Measurements from ENCODE around the gene JMJD4.

JMJD4 gene

DNA sequence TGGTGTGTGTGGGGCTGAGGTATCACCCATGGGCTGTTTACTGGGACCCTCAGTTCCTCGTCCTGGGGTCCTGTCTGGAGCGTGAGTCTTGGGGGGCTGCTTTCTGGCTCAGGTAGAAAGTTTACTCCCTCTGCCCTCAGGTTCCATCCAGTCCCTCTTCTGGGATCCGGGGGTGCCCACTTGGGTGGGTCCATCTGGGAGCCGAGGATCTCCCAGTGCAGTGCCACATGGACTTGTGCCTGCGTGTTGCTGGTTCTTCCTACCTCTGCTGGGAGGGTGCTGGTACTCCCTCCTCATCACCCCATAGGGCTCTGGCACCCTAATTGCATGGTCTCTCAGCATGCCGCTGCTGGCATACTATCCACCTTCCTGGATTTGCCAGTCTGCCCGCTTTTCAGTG, 14.1 kb upstream of the JMJD4 start:
- no peak for DNase-seq

DNA sequence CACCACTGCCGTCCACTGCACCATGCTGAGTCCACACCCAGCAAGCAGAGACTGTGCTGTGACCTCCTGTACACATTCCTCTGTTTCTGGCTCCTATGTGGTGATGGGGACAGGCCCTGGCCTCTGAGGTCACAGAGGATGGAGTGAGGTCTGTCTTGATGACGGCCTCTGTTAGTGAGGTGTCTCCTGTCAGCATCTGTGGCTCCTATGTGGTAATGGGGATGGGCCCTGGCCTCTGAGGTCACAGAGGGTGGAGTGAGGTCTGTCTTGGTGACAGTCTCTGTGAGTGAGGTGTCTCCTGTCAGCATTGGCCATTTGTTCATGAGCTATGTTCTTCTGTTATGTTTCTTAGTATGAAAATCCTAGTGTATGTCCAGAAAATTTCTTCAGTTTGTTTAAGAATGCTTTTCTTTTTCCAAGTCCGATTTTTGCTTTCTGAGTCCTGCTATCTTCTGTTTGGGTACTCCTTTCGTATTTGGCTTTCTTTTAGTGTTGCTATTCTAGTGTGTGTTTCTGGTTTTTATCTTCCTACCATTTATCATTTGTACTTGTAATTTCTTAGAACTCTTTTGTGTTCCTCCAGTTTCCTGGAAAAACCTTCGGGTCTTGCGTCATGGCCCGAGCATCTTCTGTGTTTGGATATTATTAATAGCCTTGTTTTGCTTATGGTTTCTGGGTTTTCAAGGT, 13.5 kb upstream of the JMJD4 start:
- no peak for DNase-seq

DNA sequence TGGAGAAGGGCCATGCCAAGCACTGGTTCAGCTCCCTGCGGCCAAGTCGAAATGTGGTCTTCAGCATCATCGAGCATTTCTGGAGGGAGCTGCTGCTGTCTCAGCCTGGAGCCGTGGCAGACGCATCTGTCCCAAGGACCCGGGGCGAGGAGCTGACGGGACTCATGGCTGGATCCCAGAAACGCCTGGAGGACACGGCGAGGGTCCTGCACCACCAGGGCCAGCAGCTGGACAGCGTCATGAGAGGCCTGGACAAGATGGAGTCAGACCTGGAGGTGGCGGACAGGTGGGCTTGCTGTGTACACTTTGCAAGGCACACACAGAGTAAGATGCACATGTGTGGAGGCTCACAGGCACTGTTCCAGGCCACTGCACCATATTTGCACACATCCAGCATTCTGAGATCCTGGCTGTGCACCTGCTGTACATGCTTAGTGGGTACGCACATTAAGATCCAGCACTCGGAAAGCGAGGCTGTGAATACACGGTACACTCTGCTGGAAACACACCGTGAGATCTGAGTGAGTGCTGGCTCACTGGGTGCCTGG, 12.9 kb upstream of the JMJD4 start:
- no peak for DNase-seq

DNA sequence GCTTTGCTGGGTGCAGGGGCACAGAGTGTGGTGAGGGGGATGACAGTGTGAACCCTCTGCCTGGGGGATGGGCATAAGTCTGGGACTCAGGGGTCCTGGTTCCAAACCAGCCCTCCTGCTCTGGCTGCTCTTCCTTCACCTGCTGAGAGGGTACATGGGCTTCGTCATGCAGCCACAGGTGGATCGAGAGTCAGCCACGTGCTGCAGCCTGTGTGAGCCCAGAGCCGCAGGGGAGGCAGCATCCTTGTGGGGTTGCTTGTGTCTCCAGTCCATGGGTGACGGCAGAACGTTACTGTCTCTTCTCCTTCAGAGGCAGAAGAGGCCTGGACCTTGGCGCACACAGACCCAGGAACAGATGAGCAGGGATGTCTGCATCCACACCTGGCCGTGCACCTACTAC, 12.3 kb upstream of the JMJD4 start:
- no peak for DNase-seq

DNA sequence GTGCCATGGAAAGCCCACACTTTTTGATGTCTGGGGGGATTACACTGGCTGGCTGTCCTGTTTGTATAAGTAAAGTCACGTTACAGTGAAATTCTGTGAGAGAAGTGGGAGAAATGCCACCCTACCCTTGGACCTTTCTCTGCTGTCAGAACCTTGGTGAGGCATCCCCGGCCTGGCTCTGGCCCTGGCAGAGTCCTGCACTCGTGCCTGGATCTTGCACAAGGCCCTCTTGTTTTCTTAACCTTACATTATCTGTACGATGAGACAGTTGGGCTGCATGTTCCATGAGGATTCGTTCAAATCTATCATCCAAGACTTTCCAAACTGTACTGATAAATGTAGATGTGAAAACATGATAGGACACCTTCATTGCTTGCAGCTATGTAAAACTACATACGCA, 11.6 kb upstream of the JMJD4 start:
- no peak for DNase-seq

DNA sequence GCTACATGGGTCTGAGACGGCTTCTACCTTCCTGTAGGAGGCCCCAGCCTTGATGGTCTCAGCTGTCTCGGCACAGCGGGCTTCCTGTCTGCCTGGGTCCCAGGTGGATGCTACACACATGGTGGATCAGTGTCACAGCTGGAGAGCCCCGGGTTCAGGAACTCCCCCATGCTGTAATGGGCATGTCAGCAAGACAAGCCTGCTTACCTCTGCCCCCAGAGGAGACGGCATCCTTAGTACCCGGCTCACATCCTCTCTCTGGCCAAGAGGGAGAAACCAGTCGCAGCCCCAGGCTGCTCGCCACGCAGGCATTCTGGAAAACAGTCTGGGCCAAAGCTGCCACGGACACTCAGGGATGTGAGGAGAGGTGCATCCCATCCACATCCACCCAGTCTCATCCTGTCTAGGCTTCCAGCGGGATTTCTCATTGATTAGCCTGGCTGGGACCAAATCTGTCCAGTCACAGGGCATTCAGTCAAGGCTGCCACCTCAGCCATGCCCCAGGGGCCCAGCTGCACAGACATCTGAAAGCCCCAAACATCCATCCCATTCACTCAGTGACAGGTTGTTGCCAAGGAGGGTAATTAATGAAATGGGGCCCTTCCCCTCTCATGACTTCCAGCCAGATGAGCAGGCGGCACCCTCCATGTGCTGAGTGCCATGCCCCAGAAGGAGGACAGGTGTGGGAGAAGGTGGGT, 10.6 kb upstream of the JMJD4 start:
- DNase-seq: no peak

DNA sequence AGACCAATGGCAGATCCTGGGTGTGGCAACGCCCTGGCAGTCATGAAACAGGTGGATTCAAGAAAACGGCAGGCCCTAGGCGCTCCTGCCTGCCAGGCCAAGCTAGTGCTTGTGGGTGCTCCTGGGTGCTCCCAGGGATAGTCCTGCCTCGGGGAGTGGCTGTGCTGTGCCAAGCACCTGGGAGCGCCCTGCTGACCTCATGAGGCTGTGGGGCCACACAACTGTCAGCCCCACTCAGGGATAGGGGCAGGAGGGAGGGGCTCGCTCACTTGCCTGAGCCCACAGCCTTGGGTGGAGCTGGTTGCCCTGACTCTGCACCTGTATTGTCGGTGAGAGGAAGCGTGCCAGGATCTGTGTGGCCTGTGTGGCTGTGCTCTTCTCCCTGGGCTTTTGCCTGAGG, 9.6 kb upstream of the JMJD4 start:
- DNase-seq: no peak

DNA sequence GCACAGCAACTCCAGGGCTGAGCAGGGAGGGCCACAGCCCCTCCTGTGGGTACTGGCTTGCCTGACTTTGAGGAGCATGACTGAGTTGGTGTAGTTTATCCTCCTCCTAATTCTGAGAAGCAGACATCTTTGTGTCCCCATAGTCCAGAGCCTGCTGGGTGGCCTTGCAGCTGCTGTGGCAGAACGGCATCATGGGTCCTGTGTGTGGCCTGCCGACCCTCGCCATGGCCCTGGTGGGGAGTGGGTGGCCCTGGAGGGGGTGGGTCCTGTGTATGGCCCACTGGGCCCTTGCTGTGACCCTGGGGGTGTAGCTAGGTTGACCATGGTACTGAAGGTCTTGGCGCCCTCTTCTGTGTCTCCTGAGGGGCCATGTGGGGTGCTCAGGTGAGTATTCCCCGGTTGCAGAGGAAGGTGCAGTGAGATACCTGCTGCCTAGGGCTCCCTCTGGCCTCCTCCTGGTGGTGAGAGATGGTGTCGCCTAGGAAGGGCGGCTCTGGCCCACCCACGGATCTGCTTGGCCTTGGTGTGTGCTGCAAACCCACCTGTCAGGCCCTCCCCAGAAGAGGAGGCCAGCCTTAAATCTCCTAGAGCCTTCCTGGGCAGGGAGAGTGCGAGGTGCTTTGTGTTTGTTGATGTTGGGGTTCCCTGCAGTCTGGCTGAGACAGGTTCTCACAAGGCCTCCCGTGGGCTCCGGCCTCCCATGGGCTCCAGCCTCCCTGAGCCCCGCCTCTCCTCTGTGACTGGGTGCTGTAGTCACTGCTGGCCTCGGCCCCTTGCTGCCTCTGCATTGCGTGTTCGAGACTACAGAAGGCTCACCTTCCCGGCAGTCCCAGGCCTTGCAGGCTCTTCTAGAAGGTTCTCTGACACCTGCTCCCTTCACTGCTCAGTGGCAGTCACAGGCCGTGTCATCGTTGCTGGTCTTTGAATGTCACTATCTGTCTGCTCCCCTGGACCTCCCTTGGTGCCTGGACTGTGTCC, 7.9 kb upstream of the JMJD4 start:
- DNase-seq: no peak

DNA sequence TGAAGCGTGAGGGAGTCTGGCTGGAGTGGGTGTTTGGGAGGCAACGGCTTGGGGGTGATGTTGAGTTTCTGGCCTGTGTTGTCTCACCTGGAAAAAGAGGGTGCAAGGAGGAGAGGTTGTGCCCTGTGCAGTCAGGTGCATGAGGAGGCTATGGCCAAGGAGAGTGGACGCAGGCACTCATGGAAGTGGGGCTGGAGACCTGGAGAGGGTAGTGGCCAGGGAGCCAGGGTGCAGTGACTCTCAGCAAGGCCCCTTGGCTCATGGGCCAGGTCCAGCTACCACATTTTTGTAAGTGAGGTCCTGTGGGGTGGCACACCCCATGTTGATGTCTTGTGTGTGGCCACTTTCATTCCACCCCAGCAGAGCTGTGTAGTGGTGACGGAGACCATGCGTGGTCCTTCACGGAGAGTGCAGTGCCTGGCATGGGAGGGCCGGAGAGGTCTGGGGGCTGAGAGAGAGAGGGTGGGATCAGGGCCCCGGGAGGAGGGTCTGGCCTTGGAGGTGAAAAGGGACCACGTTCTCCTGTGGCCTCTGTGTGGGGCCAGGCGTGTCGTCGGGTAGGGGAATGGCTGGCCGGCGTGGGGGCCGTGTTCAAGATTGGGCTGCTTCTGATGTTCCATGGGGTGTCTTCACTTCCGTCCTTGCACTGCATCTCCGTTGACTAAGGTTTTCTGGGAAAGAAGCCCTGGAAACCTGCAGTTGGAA, 6.2 kb upstream of the JMJD4 start:
- no peak for DNase-seq

DNA sequence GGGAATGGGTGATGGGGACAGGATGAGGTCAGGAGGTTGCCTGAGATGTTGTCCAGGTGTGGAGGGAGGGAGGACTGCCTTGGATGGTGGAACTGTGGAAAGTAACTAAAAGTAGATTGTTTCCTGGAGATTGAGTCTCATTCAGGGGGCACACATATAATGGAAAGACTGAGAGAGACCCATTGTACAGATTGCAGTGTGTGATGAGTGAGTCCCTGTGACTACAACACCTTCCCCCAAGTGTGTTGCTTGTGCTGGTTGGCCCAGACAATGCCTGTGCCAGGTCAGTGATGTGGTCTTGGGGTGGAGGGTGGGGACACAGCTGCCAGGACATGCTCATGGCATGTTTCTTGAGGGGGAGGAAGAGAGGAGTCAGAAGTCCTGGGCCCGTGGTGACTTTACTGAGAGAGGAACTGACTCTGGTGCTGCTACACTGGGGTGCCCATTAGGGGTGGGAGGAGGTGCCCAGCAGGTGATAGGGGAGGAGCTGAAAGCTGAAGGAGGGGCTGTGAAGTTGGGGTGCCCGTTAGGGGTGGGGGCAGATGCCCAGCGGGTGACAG, 5.4 kb upstream of the JMJD4 start:
- no peak for DNase-seq

DNA sequence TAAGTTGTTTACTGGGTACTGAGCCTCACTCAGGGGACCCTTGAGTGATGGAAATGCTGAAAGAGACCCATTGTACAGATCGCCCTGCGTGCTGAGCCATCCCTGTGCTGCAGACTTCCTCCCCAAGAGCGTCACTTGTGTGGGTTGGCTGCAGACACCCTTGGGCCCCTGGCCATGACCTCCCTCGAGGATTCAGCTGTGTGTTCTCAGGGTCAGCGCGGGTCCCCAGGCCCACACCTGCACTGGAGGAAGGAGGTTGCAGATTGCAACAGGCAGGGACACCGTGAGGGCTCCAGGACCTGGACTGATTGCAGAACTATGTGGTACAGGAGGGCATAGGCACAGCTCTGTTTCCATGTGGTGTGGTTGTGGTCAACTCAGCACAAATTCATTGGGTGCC, 4.5 kb upstream of the JMJD4 start:
- peak; percentile 37 for DNase-seq

DNA sequence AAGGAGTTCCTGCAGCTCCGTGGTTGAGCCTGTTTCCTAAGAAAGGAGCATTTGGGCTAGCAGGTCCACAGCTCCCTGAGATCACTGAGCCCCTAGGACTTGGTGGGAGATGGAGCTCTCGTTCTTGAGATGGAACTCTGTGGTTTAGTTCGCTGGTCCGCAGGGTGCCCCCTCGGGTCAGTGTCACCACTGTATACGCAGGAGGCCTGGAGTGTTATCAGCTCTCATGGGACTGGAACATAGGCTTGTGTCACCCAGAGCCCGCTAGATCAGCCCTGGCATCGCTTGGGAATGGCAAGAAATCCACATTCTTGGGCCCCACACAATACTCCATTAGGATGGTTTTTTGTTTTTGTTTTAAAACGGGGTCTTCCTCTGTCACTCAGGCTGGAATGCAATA, 3.7 kb upstream of the JMJD4 start:
- DNase-seq: no peak

DNA sequence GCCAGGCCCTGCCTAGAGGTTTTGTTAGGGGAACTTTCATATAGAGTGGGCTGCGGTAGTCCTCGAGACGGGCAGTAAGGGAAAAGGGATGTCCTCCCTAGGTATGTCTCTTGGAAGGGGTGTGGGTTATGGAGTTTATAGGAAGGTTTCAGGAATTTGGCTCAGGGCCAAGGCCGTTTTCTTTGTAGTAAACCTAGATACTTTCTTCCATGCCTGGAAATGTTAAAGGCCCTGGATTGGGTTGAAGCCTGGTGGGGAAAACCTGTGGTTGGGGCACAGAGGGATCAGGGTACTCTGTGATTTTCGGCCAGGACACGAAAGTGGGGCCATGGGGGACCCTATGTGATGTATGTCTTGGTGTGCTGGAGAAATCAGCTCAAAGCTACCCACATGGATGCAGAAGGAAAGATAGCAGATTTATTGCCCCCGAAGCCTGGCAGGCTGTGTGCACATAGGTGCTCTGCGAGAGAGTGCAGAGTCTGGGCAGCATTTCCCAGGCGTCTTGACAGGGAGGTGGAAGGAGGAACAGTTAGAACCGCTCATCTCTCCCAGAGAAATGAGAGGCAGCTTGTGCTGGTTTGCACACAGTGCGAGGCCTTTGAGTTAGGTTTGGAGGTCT, 1.8 kb upstream of the JMJD4 start:
- no peak for DNase-seq

DNA sequence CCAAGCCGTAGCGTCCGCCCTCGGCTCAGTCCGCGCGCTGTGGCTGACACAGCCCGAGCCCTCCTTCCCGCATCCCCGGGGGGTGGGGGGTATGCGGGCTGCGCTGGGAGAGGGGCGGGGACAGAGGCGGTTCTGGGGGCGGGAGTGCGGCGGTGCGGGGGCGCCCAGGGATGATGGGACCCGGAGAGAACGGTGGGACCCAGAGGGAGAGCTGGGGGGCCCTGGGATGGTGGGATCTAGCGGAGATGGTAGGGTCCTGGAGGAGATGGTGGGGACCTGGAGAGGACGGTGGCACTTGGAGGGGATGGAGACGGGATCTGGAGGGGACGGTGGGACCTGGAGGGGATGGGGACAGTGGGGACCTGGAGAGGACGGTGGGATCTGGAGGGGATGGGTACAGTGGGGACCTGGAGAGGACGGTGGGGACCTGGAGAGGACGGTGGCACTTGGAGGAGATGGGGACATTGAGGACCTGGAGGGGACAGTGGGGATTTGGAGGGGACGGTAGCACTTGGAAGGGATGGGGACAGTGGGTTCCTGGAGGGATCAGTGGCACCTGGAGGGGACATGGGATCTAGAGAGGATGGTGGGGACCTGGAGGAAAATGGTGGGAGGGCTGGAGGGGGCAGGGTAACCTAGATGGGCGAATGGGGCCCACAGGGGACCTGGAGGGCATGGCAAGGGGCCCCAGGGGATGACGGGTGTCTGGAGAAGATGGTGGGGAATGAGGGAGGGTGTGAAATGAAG, 610 bp upstream of the JMJD4 start:
- DNase-seq: no peak

DNA sequence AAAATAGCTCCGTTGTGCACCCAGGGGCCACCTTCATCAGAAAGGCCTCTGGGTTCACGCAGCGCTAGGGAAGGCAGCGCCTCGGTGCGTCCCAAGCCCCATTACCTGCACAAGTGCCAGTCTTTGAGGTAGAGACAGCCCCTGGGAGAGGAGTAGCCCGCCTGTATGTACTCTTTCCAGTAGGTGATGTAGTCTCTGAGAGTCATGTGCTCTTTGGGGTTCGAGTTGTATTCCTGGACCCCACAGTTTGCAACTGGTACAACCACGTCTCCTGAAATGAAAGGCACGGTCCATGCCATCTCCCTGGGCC, 601 bp downstream of the JMJD4 start:
- DNase-seq: no peak

DNA sequence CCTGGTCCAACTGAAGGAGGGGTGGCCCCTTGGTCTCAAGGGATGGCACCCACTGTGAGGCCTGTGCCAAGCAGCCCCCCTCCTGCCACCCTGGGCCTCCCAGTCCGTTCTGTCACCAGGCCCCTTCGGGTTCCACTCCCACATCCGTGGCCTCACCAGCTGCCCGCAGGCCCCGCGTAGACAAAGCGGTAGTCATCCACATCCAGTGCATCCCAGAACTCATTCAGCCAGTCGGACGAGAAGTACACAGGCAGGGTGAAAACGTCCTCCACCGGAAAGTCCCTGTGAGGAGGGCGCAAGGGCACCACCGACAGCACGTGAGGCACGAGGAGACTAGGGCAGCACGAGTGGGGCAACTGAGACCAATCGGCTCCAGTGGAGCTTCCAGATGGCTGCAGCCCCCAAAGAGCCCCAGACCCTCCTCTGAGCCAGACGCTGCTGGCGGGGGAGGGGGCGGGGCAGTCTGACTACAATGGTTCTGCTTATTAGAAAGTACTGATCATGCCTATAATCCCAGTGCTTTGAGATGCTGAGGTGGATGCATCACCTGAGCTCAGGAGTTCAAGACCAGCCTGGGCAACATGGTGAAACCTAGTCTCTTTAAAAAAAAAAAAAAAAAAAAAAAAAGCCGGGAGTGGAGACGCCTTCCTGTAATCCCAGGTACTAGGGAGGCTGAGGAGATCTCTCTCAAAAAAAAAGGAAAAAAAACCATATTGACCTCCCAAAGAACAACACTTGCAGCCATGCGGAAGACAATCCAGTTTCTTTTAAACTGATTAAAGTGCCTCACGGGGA, 1.2 kb downstream of the JMJD4 start:
- DNase-seq: no peak

DNA sequence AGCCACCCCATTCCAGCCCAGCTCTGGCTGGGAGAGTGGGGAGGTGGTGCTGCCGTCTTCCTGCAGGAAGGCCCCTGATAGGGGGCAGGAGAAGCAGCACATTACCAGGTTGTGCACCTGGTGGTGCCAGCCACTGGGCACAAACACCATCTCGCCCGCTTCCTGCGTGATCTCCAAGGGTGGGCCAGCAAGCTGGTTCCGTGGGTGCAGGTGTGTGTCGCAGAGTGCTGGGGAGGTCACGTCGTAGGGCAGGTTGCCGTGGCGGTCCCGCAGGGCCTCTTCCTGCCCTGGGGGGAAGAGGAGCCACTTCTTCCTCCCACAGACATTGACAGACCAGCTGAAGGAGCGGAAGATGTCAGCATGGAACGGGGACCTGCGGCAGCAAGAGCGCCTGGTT, 1.8 kb downstream of the JMJD4 start:
- DNase-seq: no peak

DNA sequence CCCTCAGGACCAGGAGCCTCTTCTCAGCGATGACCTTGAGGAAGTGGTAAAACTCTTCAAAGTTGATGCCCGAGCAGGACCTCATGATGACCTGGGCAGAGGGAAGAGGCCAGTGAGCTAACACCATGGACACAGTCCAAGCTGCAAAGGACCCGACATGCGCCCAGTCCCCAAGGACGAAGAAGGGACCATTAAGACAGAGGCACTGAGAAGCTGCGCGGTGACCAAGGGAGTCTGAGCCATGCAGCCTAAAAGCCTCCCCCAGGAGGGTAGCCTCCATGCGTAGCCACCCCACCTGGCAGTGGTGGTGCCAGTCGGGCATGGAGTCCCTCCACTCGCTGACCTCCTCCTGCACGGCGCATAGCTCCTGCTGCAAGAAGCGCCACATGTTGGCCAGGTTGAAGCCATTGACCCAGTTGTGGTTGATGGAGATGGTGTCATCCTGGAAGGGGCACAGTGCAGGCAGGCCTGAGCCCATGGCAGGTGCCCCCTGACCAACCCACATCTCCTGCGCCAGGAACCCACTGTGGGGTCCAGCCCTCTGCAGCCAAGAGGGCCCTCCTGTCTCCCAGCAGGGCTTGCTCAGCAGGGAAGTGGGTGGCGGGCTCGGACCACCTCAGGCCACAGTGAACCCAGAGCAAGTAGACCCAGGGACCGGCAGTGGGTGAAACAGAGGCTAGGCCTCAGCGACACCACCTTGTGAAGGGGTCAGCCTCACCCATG, 2.4 kb downstream of the JMJD4 start:
- DNase-seq: no peak

DNA sequence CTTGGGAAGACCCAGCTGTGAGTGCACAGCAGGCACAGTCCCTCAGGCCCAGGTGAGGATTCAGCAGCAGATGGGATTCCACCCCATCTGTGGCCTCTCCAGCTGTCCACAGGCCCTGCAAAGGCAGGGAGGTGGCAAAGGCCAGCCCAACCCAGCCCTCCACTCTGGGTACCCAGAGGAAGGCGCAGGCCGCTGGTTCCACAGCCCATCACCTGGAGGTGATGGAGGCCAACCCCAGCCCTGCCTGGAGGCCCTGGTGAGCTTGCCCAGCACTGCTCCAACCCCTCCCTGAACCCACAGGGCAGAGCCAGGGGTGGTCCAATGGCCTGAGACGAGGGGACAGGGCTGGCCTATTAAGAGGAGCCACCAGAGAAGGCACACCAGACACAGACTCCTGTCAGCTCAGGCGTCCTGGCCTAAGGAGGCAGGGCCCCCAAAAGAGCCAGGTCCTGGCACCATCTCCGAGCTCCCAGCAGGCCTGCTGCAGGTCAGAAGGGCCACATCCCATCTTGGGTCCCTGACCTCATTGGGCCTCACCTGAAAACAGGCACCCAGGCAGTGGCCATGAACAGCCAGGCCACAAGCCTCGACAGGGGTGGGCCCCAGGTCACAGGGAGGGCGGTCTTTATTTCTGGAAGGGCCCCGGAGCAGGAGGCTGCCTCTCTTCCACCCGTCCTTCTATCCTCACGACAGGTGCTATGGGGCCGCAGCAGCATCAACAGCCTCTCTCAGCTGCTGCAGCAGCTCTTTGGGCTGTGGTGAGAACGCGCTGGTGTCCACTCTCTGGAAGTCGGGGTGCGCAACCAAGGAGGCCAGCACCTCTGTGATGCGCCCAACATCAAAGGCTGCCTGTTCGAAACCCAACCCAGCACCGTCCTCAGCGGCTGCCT, 3.2 kb downstream of the JMJD4 start:
- no peak for DNase-seq

Measured in activated CD8-positive, alpha-beta memory T cell treated with anti-CD3 and anti-CD28 coated beads, Interleukin-2, amount 50 U/mL, for 48 hours (primary cell).